K562 (cell line): ENCODE measurements around the gene RPL39L. TPM values are rescaled to one million over a fixed set of nuclear protein-coding genes. Genes with fewer than 3 reads are reported as not detected.

Source experiments
- CREB1 ChIP-seq, 2 experiments: sonication (generic) in 1 of 2; formaldehyde crosslinking in 1 of 2; IDR thresholded peaks; 2 replicates each; pipeline versions ENCODE4 v1.6.1 to v1.8.0; 2012 to 2022; ENCODE audit warnings: inconsistent platforms in 1 of 2, mild to moderate bottlenecking in 1 of 2, missing genetic modification reagents in 1 of 2, moderate library complexity in 1 of 2
- HNRNPL ChIP-seq: fragments of 200-400 bp; formaldehyde crosslinking; IDR thresholded peaks from 2 replicates; pipeline ENCODE4 v1.6.1; 2017; ENCODE audit warnings: low read depth, mild to moderate bottlenecking, low read length
- MYBL2 ChIP-seq, 2 experiments: fragments of 450-650 bp in 1 of 2; sonication (generic) in 1 of 2; formaldehyde crosslinking in 1 of 2; IDR thresholded peaks; 2 replicates each; pipeline versions ENCODE4 v1.6.1 to v1.8.1; 2017 to 2022; ENCODE audit warnings: borderline replicate concordance in 1 of 2, inconsistent platforms in 1 of 2, low read depth in 1 of 2, mild to moderate bottlenecking in 1 of 2, missing genetic modification reagents in 1 of 2, moderate library complexity in 1 of 2
- SIX5 ChIP-seq, 2 experiments: IDR thresholded peaks; 2 replicates each; pipeline ENCODE4 v1.6.1; 2011; ENCODE audit warnings: low read length in 2 of 2, borderline replicate concordance in 1 of 2, low read depth in 1 of 2, mild to moderate bottlenecking in 1 of 2, moderate library complexity in 1 of 2; ENCODE audit not compliant: insufficient read depth in 1 of 2
- TRIM24 ChIP-seq, 2 experiments: fragments of 450-650 bp; IDR thresholded peaks; 2 replicates each; pipeline ENCODE4 v1.6.1; 2016
- WHSC1 ChIP-seq: IDR thresholded peaks from one replicate; pipeline ENCODE4 v1.6.1; 2012; ENCODE audit warnings: low read length, control low read depth, inconsistent platforms
- ZBTB12 ChIP-seq: fragments of 250-450 bp; sonication (Bioruptor Pico); IDR thresholded peaks from 2 replicates; pipeline ENCODE4 v1.4.0; 2020
- ZNF77 ChIP-seq: fragments of 250-450 bp; sonication (Bioruptor Pico); IDR thresholded peaks from 2 replicates; pipeline ENCODE4 v1.5.0; 2020
- ZNF778 ChIP-seq: fragments of 450-650 bp; formaldehyde crosslinking; IDR thresholded peaks from 2 replicates; pipeline ENCODE4 v1.4.0; 2020; ENCODE audit warnings: mild to moderate bottlenecking, moderate library complexity
- polyA plus RNA-seq, 8 experiments: library from polyadenylated mRNA; depleted of rRNA in 4 of 8; stranded (reverse) in 5 of 8; unstranded in 3 of 8; fragments of >200 nt; fragmentation: Nextera tagmentation in 2 of 8; fragmentation: Illumina TruSeq in 1 of 8; extraction: Ambion mirVana in 2 of 8; extraction: Trizol in 1 of 8; gene quantifications; 2 replicates each; pipeline versions ENCODE4 v1.2.1 to v1.2.3, GENCODE V29; 2011 to 2014; ENCODE audit warnings: inconsistent platforms in 1 of 8, missing spikeins in 1 of 8
- total RNA-seq, 7 experiments: library from RNA; depleted of rRNA in 6 of 7; stranded (reverse); fragments of >200 nt in 6 of 7; fragmentation: Illumina TruSeq in 2 of 7; extraction: Trizol in 2 of 7; gene quantifications; 2 replicates each; pipeline versions ENCODE4 v1.2.1 to v1.2.3, GENCODE V29; 2011 to 2021; ENCODE audit warnings: low replicate concordance in 1 of 7
- TF ChIP-seq, protein P1 (sequence below): fragments of 250-450 bp; sonication (Bioruptor Pico); IDR thresholded peaks from 2 replicates; pipeline ENCODE4 v1.8.0; 2021; ENCODE audit warnings: mild to moderate bottlenecking, moderate library complexity

Gene RPL39L
- total and polyA plus RNA-seq, 9 of the 15 experiments (the other 6 are each of a cell fraction or from before 2014, with no cell fraction given): 15.0 to 122 (median 45.5) TPM

DNA sequence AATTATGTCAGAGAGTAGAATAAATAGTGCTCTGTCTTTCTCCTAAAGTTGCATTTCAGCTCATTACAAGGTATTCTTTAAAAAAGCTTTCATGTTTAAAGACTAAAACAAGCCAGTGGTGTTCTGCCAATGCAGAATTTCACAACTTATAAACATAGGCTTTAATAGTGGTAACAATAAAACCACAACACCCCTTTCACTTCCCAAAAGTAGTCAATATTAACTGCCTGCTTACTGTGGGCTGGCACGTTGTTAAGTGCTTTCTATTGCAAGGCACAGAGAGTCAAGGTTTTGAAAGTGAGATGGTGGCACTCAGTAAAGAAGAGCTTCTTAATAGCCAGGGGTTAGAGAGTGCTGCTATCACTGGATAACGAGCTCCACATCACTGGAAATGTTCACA lies 49.6 kb upstream of the RPL39L start (continued):
- TF ChIP-seq ZBTB12 (CRISPR knock-in tag) (no peak), WHSC1 (no peak), CREB1 (IDR thresholded peaks at IDR 0.05) (no peak), CREB1 (CRISPR knock-in tag; IDR thresholded peaks at IDR 0.05) (no peak), ZNF77 (CRISPR knock-in tag) (no peak), MYBL2 (IDR thresholded peaks at IDR 0.05; ENCODE audit: low read depth) (no peak), MYBL2 (CRISPR knock-in tag; IDR thresholded peaks at IDR 0.05; ENCODE audit: borderline replicate concordance) (no peak), HNRNPL (no peak), TRIM24 (IDR thresholded peaks at IDR 0.05) (no peak), SIX5 (IDR thresholded peaks at IDR 0.05; ENCODE audit: borderline replicate concordance in 1 of 2, insufficient read depth in 1 of 2, low read depth in 1 of 2, low read length in 2 of 2) (no peak), ZNF778 (no peak)
- TF ChIP-seq, protein P1, sequence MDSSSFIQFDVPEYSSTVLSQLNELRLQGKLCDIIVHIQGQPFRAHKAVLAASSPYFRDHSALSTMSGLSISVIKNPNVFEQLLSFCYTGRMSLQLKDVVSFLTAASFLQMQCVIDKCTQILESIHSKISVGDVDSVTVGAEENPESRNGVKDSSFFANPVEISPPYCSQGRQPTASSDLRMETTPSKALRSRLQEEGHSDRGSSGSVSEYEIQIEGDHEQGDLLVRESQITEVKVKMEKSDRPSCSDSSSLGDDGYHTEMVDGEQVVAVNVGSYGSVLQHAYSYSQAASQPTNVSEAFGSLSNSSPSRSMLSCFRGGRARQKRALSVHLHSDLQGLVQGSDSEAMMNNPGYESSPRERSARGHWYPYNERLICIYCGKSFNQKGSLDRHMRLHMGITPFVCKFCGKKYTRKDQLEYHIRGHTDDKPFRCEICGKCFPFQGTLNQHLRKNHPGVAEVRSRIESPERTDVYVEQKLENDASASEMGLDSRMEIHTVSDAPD: no peak
